OCI-LY7 (cell line): ENCODE results near the gene DRG1.

Source experiments
- CTCF ChIP-seq: fragments of 200-600 bp; sonication (generic); conservative IDR thresholded peaks from 2 replicates; pipeline ENCODE4 v1.5.1; 2014; ENCODE audit warnings: mild to moderate bottlenecking, antibody characterized with exemption, low read length, moderate library complexity, mixed read lengths
- EZH2phosphoT487 ChIP-seq: fragments of 200-600 bp; sonication (generic); IDR thresholded peaks from 2 replicates; pipeline ENCODE4 v1.6.1; 2018; ENCODE audit warnings: low read depth, borderline replicate concordance, mild to moderate bottlenecking, mixed run types, antibody characterized with exemption, low read length, moderate library complexity, mixed read lengths

- TF ChIP-seq CTCF = no peak
- TF ChIP-seq EZH2phosphoT487 = no peak
Measured at GRCh38 chr22:31354515-31354914, 44.9 kb upstream of the DRG1 start.
